LNCAP (cell line): ENCODE results near the gene PAPOLB.
A peak's percentile ranks its signal among the peaks of the same experiment; 100 is the strongest.

Experiments used
- CTCF ChIP-seq: fragments of 450-650 bp; IDR thresholded peaks from 2 replicates; pipeline ENCODE4 v1.5.1; 2017; ENCODE audit warnings: mild to moderate bottlenecking

The PAPOLB gene

GRCh38 chr7:4857189-4857588 lies 4.6 kb downstream of the PAPOLB start:
- TF ChIP-seq CTCF, result no peak

GRCh38 chr7:4856336-4857057 lies 5.3 kb downstream of the PAPOLB start:
- no peak for TF ChIP-seq CTCF

GRCh38 chr7:4854916-4855315 lies 6.9 kb downstream of the PAPOLB start:
- TF ChIP-seq CTCF, result no peak

DNA sequence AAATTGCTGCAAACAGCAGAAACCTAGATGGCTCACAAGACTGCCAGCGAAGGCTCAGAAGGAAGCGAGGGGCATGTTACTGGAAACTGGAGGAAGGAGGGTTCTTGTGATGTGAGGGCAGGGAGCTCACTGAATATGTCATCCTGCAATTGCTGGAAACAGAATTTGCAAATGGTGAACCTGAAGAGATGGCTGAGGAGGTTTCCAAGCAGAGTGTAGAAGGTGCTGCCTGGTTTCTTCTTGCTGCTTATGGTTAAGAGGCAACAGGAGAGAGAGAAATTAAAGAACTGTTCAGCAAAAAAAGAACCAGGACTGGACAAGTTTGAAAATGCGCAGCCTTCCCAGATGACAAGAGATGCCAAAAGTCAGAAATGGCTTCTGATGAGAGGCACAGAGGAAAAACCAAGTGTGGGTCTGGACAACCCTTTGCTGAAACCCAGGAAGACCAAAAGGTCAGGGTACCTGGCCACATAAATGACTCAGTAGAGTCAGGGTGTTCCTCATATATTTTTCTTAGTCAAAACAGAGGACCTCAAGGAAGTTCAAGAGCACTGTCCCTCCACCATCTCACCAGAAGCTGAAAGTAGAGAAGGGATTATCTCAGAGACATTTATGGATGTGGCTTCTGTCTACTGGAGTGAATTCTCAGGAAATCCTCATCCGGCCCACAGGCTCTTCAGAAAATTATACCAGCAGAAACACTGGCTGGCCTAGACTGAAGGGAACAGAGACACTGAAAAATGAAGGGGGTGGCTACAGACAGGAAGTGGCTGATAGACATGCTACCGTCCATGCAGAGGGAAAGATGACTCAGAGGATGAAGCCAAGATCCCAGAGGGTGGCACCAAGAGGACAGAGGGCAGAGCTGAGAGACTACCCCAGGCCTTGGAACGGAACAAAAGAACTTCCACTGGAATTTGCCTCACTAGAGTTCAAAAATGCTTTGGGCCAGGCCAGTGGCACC lies 10.1 kb downstream of the PAPOLB start:
- no peak for TF ChIP-seq CTCF

- no peak for TF ChIP-seq CTCF
Observed at GRCh38 chr7:4850262-4850795, 11.5 kb downstream of the PAPOLB start.

GRCh38 chr7:4849390-4849789 lies 12.4 kb downstream of the PAPOLB start:
- TF ChIP-seq CTCF, result peak; percentile 62

DNA sequence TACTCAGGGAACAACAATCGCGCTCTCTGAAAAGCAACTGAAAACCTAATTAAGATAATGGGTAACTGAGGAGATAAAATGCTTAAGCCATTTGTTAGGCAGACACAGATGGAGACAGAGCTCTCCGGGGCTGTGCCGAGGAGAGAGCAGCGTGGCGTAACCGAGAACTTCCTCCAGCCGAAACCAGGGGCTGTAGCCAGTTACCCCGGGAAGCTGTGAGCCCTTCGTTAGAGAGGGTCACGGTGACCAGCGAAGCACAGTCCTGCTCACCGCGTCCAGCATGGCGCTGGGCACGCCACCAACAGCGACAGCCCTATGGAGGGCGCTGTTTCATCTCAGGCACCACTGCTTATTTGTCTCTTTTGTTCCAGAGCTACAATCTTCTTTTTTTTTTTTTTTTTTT lies 16.1 kb downstream of the PAPOLB start:
- TF ChIP-seq CTCF, result no peak
